ENCODE data around the gene SH2D6. TPM values are rescaled to one million over a fixed set of nuclear protein-coding genes. Genes with fewer than 3 reads are reported as not detected.

Gene SH2D6
- total and polyA plus RNA-seq, 2 donors (not counting 1 experiment from before 2014, with no cell fraction given): 0.27 to 1.6 TPM

GRCh38 chr2:85468096-85468703 is 49.7 kb downstream of the SH2D6 start:
- Mint-ChIP-seq H3K4me3 (no peak overlapping the region), H3K9me3 (ENCODE audit: insufficient read depth) (no peaks in the 10 kb centered on the region), H3K4me1 (peaks cover 6% of the 10 kb centered on the region), H3K27ac (no peak overlapping the region), H3K27me3 (no peaks in the 10 kb centered on the region)
- no peak overlapping the region for H3K4me2 ChIP-seq (replicated peaks; ENCODE audit: low read depth, low read length, poor library complexity, severe bottlenecking)
- no peaks in the 10 kb centered on the region for H3K79me2 ChIP-seq (ENCODE audit: control insufficient read depth, insufficient read depth, low read length)
- H3K36me3 ChIP-seq (replicated peaks in 1 of 2; ENCODE audit: control extremely low read depth in 1 of 2, control insufficient read depth in 1 of 2, extremely low read depth in 1 of 2, insufficient read depth in 2 of 2, low read length in 1 of 2): no peaks in the 10 kb centered on the region
- no peak overlapping the region for H3K9ac ChIP-seq (ENCODE audit: low read length)
- TF ChIP-seq CTCF (IDR thresholded peaks at IDR 0.05): no peak
- no peak for TF ChIP-seq EZH2 (IDR thresholded peaks at IDR 0.05; ENCODE audit: borderline replicate concordance, insufficient read depth, low read depth, low read length, poor library complexity, severe bottlenecking)
- H3K27me3 ChIP-seq (replicated peaks in 1 of 4; ENCODE audit: control extremely low read depth in 1 of 4, control insufficient read depth in 3 of 4, insufficient read depth in 4 of 4, low read length in 3 of 4): no peaks in the 10 kb centered on the region
- peak overlapping the region; percentile 10 for H2AFZ ChIP-seq (ENCODE audit: insufficient read depth, low read depth, low read length, poor library complexity, severe bottlenecking)
- no peak overlapping the region for H3K27ac ChIP-seq (ENCODE audit: low read length in 2 of 2)
- H4K20me1 ChIP-seq (ENCODE audit: control insufficient read depth, insufficient read depth, low read length, poor library complexity, severe bottlenecking): no peaks in the 10 kb centered on the region
- WGBS (ENCODE audit: insufficient coverage): 91% methylated on average over 4 of the region's 8 CpGs
- DNase-seq: no peak
- no peaks in the 10 kb centered on the region for H3K9me3 ChIP-seq (ENCODE audit: control extremely low read depth in 1 of 3, control insufficient read depth in 2 of 3, insufficient read depth in 1 of 3, low read length in 2 of 3)
- intact Hi-C loops (cut with micrococcal nuclease): no loop called here
- H3K4me3 ChIP-seq (ENCODE audit: control extremely low read depth in 1 of 5, extremely low read depth in 1 of 5, insufficient read depth in 1 of 5, low read depth in 2 of 5, low read length in 4 of 5): no peak overlapping the region
- no peak for ATAC-seq (ENCODE audit: low read depth)
- ChIA-PET CTCF (no interaction called here), POLR2A (no interaction called here)
- peaks cover 6 to 12% of the 10 kb centered on the region in 2 donors for H3K4me1 ChIP-seq (ENCODE audit: control insufficient read depth in 2 of 2, insufficient read depth in 2 of 2, low read length in 2 of 2)

GRCh38 chr2:85468704-85469349 is 50.3 kb downstream of the SH2D6 start:
- DNase-seq: no peak
- Histone ChIP-seq H2AFZ (ENCODE audit: insufficient read depth, low read depth, low read length, poor library complexity, severe bottlenecking) (peak overlapping the region; percentile 10), H3K9me3 (ENCODE audit: control extremely low read depth in 1 of 3, control insufficient read depth in 2 of 3, insufficient read depth in 1 of 3, low read length in 2 of 3) (no peaks in the 10 kb centered on the region), H3K36me3 (replicated peaks in 1 of 2; ENCODE audit: control extremely low read depth in 1 of 2, control insufficient read depth in 1 of 2, extremely low read depth in 1 of 2, insufficient read depth in 2 of 2, low read length in 1 of 2) (no peaks in the 10 kb centered on the region), H3K27me3 (replicated peaks in 1 of 4; ENCODE audit: control extremely low read depth in 1 of 4, control insufficient read depth in 3 of 4, insufficient read depth in 4 of 4, low read length in 3 of 4) (no peaks in the 10 kb centered on the region), H4K20me1 (ENCODE audit: control insufficient read depth, insufficient read depth, low read length, poor library complexity, severe bottlenecking) (no peaks in the 10 kb centered on the region), H3K79me2 (ENCODE audit: control insufficient read depth, insufficient read depth, low read length) (no peaks in the 10 kb centered on the region), H3K4me1 (ENCODE audit: control insufficient read depth in 2 of 2, insufficient read depth in 2 of 2, low read length in 2 of 2) (peaks cover 6 to 12% of the 10 kb centered on the region in 2 donors), H3K27ac (ENCODE audit: low read length in 2 of 2) (no peak overlapping the region), H3K9ac (ENCODE audit: low read length) (no peak overlapping the region), H3K4me2 (replicated peaks; ENCODE audit: low read depth, low read length, poor library complexity, severe bottlenecking) (no peak overlapping the region), H3K4me3 (ENCODE audit: control extremely low read depth in 1 of 5, extremely low read depth in 1 of 5, insufficient read depth in 1 of 5, low read depth in 2 of 5, low read length in 4 of 5) (no peak overlapping the region)
- POLR2A ChIA-PET: no interaction called here
- intact Hi-C loops (cut with micrococcal nuclease): no loop called here
- CTCF ChIA-PET: no interaction called here
- no peaks in the 10 kb centered on the region for H3K27me3 Mint-ChIP-seq
- H3K4me3 Mint-ChIP-seq: no peak overlapping the region
- H3K4me1 Mint-ChIP-seq: peaks cover 6% of the 10 kb centered on the region
- no peaks in the 10 kb centered on the region for H3K9me3 Mint-ChIP-seq (ENCODE audit: insufficient read depth)
- no peak for ATAC-seq (ENCODE audit: low read depth)
- TF ChIP-seq EZH2 (IDR thresholded peaks at IDR 0.05; ENCODE audit: borderline replicate concordance, insufficient read depth, low read depth, low read length, poor library complexity, severe bottlenecking): no peak
- TF ChIP-seq CTCF (IDR thresholded peaks at IDR 0.05): no peak
- 83% methylated on average over 10 of the region's 12 CpGs for WGBS (ENCODE audit: insufficient coverage)
- no peak overlapping the region for H3K27ac Mint-ChIP-seq

Data from B cell (primary cell).